GM18511 (cell line): ENCODE data around the gene COL28A1.
"Not testable (repeated sequence)": the region's sequence is repeated elsewhere in the genome, so short reads cannot be mapped to it uniquely, and the experiment has no call there.

ENCODE experiments used
- ATAC-seq: cut with Tn5 transposase; IDR thresholded peaks from one replicate; pipeline ENCODE4 v1.9.1; 2021; ENCODE audit warnings: mild to moderate bottlenecking, moderate library complexity; ENCODE audit not compliant: unreplicated experiment

Gene COL28A1

DNA sequence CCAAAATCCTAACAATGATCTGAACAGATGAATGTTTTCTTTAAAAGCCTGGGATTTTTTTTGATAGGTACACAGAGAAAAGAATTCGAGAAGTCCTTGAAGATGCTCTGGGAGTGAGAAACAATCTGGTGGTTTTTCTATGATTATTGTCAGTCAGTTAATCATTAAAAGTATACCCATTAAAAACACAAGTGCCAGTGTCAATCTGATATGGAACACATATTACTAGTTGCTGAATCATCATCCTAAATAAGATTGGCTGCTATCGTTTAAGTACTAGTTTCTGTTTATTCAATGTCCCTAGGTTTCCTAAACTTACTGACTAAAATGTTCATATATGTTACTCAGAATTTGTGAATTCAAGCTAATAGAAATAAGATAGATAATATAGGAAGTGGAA, 16.1 kb downstream of the COL28A1 start:
- ATAC-seq = no peak

GRCh38 chr7:7519056-7519455, 16.6 kb downstream of the COL28A1 start:
- no peak for ATAC-seq

- ATAC-seq = no peak
Measured at GRCh38 chr7:7517754-7518153, 17.9 kb downstream of the COL28A1 start.

DNA sequence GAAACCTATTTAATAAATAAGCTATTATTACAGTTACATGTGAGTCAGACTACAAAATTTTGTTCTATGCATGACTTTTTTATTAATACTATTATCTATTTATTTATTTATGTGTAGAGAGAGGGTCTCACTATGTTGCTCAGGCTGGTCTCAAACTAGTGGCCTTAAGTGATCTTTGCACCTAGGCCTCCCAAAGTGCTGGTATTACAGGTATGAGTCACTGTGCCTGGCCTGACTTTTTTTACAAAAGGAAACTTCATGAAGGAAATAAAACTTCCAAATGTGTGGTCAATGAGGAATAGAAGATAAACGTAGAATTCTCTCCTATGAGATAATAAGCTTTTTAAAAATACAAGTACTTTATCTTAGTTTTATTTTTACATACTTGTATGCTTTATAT, 19.0 kb downstream of the COL28A1 start:
- no peak for ATAC-seq

GRCh38 chr7:7516156-7516555, 19.5 kb downstream of the COL28A1 start:
- no peak for ATAC-seq

- no peak for ATAC-seq
Measured at GRCh38 chr7:7512861-7513597, 22.6 kb downstream of the COL28A1 start.

DNA sequence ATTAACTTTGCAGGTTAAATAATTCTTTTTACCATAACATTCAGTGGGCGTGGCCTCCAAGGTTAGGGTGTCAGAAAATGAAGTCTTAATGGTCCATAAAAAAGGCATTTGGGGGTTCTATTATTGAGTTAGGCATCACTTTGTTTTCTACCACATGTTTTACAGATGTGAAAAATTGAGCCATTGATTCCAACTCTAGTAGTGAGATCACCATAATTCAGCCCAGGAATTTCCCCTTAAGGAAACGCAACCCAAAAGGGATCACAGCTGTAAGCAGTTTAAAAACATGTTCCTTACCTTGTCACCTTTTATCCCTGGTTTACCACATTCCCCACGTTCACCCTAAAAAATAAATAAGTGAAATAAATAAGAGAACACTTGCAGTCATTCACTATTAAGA, 24.9 kb downstream of the COL28A1 start:
- ATAC-seq = no peak

GRCh38 chr7:7505915-7506314, 29.8 kb downstream of the COL28A1 start:
- no peak for ATAC-seq

GRCh38 chr7:7504910-7505704, 30.6 kb downstream of the COL28A1 start:
- no peak for ATAC-seq

DNA sequence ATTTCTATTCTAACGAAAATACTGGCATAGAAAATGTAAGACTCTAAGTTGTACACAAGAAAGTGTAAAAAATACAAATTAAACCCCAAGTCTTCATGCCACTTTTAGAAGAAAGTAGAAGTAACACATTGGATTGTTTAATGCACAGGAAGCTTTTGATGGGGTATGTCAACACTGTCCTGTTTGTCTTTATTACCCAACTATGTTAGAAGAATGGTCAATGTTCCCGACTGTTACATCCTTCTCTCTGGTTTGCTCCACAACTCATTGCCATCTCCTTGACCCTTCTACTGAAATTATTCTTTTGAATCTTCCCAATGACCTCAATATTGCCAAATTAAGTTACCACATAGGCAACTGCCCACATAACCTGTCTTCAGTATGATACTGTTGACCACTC, 35.8 kb downstream of the COL28A1 start:
- no peak for ATAC-seq

- ATAC-seq = no peak
Measured at GRCh38 chr7:7498856-7499255, 36.8 kb downstream of the COL28A1 start.

DNA sequence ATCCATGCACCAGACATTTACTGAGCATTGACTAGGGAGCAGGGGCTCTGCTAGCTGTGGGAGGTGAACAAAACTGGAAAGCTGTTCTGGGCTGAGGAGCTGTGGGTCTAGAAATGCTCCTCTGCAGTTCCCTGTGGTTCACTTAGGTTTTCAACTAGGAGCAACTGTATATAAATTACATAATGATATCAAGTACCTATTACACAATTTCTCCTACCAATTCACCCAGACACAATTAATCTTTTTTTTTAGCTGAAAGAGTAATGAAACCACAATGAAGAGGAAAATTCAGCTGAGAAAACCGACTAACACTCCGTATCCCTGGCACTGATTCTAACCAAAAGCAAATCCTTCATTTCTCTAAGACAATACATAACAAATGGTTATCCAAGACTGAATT, 39.4 kb downstream of the COL28A1 start:
- ATAC-seq = no peak

- ATAC-seq = no peak
Measured at GRCh38 chr7:7495171-7495570, 40.5 kb downstream of the COL28A1 start.

GRCh38 chr7:7491044-7491443, 44.6 kb downstream of the COL28A1 start:
- ATAC-seq = no peak

GRCh38 chr7:7490003-7490402, 45.7 kb downstream of the COL28A1 start:
- no peak for ATAC-seq

DNA sequence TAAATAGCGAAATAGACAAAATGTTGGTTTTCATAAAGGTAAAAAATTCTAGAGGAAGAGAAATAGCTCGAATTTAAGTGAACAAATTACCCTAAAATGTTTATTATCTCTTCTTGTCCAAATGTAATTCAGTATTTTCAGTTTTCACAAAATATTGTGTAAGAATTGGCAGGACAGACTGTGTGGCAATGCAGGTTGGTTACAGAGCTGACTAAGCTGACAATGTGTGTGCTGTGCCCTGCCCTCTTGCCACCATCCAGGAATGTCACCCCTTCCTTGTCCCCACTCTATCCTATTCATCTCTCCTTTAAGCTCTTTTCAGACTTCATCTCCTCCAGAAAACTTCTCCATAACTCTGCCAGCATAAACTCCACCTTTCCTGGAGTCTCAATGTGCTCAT, 46.1 kb downstream of the COL28A1 start:
- no peak for ATAC-seq

- ATAC-seq = no peak
Measured at GRCh38 chr7:7486362-7486761, 49.3 kb downstream of the COL28A1 start.

- no peak for ATAC-seq
Measured at GRCh38 chr7:7484072-7484471, 51.6 kb downstream of the COL28A1 start.

GRCh38 chr7:7481802-7482201, 53.9 kb downstream of the COL28A1 start:
- no peak for ATAC-seq

GRCh38 chr7:7479275-7479805, 56.3 kb downstream of the COL28A1 start:
- ATAC-seq = no peak

- ATAC-seq = no peak
Measured at GRCh38 chr7:7478569-7478968, 57.1 kb downstream of the COL28A1 start.

DNA sequence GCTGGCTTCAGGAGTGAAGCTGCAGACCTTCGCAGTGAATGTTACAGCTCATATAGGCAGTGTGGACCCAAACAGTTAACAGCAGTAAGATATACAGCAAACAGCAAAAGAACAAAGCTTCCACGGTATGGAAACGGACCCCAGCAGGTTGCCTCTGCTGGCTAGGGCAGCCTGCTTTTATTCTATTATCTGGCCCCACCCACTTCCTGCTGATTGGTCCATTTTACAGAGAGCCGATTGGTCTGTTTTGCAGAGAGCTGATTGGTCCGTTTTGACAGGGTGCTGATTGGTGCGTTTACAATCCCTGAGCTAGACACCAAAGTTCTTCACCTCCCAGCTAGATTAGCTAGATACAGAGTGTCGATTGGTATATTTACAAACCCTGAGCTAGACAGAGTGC, 58.0 kb downstream of the COL28A1 start:
- ATAC-seq = not testable (repeated sequence)
